ENCODE results near the gene DEPDC5.

Gene DEPDC5

GRCh38 chr22:31816750-31817149 lies 62.9 kb downstream of the DEPDC5 start:
- no peak for DNase-seq

DNA sequence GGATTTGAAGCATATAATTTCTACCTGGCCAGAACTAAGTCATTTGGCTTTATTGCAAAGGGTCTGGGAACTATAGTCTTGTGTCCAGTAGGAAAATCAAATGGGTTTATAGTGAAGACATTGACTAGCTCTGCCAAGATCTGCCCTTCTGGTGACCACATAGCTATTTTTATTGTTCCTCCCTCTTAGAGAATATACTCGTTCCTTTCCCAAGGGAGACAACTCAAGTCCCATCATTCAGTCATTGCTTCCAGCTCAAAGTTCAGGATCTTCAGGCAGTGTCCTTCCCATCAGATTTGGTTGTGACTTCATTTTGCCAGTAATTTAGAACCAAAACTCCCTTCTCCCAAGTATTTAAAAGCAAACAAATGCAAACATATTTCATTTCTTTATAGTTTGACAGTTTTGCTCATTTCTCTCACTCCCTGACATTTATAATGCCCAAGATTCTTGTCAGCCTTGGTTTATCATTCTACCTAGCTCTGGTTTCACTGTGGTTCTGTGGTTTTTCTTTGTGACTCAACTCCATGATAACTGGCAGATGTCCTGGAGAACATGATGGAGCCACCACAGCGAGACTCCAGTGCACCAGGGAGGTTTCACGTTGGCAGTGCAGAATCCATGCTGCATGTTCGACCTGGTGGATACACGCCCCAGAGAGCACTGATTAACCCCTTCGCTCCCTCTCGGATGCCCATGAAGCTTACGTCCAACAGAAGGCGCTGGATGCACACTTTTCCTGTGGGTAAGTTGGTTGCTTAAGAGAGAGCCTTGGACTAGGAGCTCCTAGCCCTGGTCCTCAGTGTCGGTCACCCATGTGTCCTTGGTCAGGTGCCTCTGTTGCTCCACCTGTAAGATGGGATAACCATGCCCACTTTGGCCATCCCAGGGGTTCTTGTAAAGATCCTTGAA lies 64.9 kb downstream of the DEPDC5 start:
- no peak for DNase-seq

GRCh38 chr22:31820655-31821054 lies 66.8 kb downstream of the DEPDC5 start:
- no peak for DNase-seq

DNA sequence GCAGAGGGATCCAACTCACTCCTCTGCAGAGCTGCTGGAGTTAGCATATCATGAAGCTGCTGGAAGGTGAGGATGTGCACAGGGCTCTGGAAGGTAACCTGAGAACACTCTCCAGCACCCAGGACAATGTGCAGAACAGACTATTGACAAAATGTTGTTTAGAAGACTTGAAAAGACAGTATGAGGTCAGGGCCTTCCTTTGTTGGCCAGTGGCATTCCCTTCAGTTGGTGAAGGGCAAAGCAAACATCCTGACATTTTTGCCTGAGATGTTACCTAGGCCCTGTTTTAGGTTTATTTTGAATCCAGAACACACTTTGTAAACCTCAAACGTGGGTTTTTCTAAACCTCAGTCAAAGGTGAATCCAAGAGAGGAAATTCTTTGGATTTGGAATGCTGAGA lies 67.8 kb downstream of the DEPDC5 start:
- DNase-seq = no peak

DNA sequence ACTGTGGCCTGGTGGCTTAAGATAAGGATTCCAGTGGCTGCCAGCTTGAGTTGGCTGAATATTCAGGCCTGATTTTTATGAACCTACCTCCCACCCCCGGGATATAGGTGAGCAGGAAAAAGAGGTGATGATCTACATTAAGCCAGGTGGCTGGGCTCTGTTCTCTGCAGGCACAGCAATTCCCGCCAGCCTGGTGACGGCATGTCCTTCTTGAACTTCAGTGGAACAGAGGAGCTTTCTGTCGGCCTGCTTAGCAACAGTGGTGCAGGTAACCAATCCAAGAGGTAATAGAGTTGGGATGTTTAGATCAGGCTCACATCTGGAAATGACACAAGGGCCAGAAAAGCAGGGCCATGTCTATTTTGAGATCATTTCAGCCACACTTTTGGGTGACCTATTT lies 68.7 kb downstream of the DEPDC5 start:
- no peak for DNase-seq

DNA sequence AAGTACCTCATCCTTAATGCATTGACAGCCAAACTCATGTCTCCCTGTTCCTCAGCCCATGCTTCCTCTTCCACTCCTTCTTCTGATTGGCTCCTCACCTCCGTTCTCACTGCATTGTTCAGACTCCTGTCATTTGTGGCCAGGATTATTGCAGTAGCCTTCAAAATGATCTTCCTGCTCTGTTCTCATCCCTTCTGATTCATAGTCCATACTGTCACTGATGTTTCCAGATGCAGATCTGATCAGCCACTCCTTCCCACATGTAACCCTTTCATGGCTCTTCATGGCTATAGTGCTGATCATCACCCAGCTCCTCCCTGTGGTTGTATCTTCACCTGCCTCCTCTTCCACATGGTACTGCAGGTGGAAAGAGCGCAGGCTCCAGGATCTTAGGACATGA lies 71.7 kb downstream of the DEPDC5 start:
- DNase-seq = no peak

GRCh38 chr22:31826443-31826842 lies 72.6 kb downstream of the DEPDC5 start:
- DNase-seq = no peak

GRCh38 chr22:31828739-31829138 lies 74.9 kb downstream of the DEPDC5 start:
- no peak for DNase-seq

DNA sequence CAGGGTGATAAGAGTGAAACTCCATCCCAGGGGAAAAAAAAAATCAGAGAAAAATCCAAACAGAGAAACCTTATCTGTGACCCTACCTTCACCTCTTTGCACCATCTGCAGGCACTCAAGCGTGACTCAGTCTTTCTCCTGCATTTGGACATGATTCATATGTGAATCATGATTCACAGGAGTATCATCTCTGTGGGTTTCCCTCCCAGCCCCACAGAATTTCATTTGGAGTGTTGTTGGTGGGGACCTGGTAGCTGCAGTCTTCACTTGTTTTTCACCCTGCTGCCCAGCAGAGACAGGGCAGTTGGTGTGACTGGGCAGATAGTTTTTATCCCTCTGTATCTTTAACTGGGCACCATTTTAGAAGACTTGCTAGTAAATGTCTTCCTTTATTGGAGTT lies 75.7 kb downstream of the DEPDC5 start:
- no peak for DNase-seq

DNA sequence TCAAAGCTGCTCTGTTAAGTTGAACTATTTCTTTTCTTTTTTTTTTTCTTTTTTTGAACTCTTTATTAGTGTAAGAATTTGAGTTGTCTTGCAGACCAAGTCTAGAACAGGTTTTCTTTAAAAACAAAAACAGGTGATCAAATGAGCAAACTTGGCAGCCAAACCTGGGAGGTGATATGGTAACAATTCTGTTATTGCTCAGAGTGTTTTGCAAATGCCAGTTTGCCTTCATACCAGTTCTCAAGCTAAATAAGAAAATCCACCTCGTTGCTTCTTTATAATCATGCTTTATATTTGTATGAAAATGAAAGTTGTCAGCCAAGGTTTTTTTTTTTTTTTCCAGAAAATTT lies 76.9 kb downstream of the DEPDC5 start:
- no peak for DNase-seq

- no peak for DNase-seq
These were observed 80.1 kb downstream of the DEPDC5 start for GRCh38 chr22:31833930-31834329.

DNA sequence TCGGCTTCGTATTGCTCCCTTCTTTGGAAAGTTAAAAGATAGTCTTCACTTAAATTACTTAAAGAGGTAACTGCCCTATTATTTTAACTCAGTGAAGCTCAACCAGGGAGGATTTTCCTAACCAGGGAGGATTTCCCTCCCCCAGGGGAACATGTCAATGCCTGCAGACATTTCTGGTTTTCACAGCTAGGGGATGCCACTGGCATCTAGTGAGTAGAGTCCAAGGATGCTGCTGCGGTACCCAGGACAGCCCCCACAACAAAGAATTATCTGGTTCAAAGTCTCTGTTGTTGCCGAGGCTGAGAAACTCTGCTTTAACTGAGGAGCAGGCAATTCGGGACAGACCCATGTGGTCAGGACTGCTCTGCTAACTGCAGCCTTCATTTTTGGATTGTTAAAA lies 82.2 kb downstream of the DEPDC5 start:
- DNase-seq = no peak

DNA sequence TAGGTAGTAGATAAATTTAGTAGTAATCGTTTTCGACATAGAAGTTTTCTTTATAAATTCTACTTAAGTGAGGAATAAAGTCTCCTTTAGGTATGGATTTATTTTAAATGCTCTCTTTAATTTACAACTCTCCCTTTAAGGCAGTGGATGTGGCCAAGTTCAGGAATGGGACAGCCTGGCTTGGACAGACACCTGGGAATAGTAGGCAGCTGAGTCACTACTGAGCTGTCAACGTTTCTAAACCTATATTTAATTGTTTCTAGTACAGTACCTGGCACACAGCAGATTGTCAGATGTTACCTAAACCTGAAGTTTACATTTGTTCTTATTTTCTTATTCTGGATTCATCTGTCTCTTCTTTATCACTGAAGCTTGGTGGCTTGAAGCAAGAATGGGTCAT lies 85.1 kb downstream of the DEPDC5 start:
- DNase-seq = no peak

DNA sequence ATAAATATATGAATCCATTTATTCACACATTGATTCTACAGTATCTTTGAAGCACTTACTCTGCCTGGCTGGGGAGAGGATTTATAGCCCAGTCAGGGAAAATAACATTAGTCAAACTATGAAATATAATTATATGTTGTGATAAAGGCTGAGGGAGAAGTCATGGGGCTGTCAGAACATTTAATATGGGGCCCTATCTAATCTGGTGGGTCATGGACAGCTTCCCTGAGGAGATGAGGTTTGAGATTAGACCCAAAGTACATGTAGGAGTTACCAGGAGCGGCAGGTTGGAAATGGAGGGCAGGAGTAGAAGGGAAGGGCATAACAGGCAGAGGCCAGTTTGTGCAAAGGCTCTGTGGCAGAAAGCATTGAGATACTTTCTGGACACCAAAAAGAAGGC lies 86.2 kb downstream of the DEPDC5 start:
- no peak for DNase-seq

GRCh38 chr22:31840585-31840984 lies 86.8 kb downstream of the DEPDC5 start:
- DNase-seq = no peak

DNA sequence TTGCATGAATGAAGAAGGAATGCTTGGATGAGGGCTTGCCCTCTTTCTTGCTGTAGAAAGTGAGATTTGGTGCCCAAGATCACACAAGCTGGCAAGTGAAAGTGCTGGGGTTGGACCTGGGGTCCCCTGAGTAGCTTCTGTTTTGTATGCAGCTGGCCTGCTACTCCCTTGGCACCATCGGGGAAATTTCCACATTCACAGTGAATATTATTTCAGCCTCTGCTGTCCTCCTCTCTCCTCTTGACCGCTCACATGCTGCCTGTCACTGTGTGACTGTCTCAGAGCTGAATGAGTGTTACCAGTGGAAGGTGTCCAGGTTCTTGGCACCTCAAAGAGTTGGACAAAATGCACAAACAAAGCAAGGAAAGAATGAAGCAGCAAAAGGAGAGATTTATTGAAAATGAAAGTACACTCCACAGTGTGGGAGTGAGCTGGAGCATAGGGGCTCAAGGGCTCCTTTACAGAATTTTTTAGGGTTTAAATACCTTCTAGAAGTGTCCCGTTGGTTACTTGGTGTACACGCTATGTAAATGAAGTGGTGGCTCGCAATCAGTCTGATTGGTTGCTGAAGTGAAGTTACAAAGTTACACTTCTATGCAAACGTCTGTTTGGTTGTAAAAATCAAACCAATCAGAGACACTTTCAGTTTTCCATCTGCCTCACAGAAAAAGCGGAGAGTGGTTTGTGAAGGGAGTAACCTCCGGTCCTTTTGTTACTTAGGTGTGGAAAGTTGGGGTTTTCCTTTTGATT lies 87.4 kb downstream of the DEPDC5 start:
- DNase-seq = no peak

GRCh38 chr22:31843526-31843925 lies 89.7 kb downstream of the DEPDC5 start:
- no peak for DNase-seq

- no peak for DNase-seq
These were observed 91.1 kb downstream of the DEPDC5 start for GRCh38 chr22:31844941-31845340.

GRCh38 chr22:31846161-31847115 lies 92.6 kb downstream of the DEPDC5 start:
- DNase-seq = no peak

GRCh38 chr22:31848411-31848810 lies 94.6 kb downstream of the DEPDC5 start:
- no peak for DNase-seq

DNA sequence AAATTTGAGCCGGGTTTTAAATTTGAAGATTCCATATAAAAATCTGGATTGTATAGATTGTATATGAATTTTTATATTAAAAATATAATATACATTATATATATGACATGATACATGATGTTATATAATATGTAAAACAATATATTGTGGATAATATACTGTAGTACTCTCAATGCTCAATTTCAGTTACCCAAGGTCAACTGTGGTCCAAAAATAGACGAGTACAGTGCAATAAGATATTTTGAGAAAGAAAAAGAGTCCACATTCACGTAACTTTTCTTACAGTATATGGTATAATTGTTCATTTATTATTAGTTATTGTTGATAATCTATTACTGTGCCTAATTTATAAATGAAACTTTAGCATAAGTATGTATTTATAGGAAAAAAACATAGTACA lies 96.3 kb downstream of the DEPDC5 start:
- no peak for DNase-seq

DNA sequence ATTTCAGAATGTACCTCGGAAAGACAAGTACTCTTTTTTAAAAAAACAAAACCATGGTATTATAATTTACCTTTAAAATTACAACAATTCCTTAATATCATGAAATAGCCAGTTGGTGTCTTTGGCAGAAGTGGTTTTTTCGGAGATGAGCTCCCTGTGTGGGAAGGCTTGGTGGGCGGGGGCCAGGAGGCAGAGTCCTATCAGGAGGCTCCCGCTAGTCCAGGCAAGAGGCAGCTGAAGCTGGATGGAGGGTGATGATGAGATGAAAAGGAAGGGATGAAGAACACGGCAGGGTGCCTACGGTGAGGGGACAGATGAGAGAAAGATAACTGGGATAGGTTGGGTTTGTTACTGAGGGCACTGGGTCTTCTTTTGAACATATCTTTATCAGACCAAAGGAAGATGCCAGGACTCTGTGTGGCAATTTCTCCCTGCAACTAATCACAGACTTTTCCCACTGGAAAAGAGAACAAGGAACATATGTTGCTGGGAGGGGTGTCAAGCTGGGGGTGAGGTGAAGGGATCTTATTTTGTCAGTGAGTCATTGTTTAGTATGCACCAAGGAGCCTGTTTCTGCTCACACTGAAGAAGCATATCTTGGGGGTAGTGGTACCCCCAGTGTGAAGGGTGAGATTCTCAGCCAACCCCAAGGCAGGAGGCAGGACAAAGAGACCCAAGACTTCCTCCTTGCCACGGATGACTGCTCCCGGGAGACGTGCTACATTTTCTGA lies 99.0 kb downstream of the DEPDC5 start:
- DNase-seq = no peak

Measured in NCI-H524 treated with DMSO at 0.1 percent for 48 hours (cell line).